OCI-LY3 (cell line): Measurements from ENCODE around the gene NSFL1C.

Source experiments
- H2AFZ ChIP-seq: fragments of 200-600, 300-600 bp; shearing (Covaris generic); 2 replicates; pipeline ENCODE4 v1.6.0; 2014; ENCODE audit warnings: antibody characterized with exemption, low read depth, low read length
- H3K27ac ChIP-seq: fragments of 200-600, 300-600 bp; sonication (generic); 2 replicates; pipeline ENCODE4 v1.5.1; 2014; ENCODE audit warnings: mild to moderate bottlenecking, low read length, moderate library complexity, mixed read lengths
- H3K27me3 ChIP-seq: fragments of 200-600, 300-600 bp; sonication (generic); 2 replicates; pipeline ENCODE4 v1.6.1; 2014; ENCODE audit warnings: low read depth, low read length, mixed read lengths
- H3K36me3 ChIP-seq: fragments of 200-600, 300-600 bp; sonication (generic); replicated peaks from 2 replicates; pipeline ENCODE3; 2014; ENCODE audit warnings: low read depth, low read length, mixed read lengths
- H3K4me1 ChIP-seq: fragments of 300-600, 200-600 bp; sonication (generic); 2 replicates; pipeline ENCODE4 v1.6.1; 2014; ENCODE audit warnings: low read length, mixed read lengths
- H3K4me2 ChIP-seq: fragments of 200-600, 300-600 bp; sonication (generic); 2 replicates; pipeline ENCODE4 v1.6.1; 2014; ENCODE audit warnings: low read length, mixed read lengths
- H3K4me3 ChIP-seq: fragments of 300-600, 200-600 bp; sonication (generic); 2 replicates; pipeline ENCODE4 v1.5.1; 2014; ENCODE audit warnings: antibody characterized with exemption, mild to moderate bottlenecking, low read length, moderate library complexity
- H3K79me2 ChIP-seq: fragments of 300-600, 200-600 bp; shearing (Covaris generic); 2 replicates; pipeline ENCODE4 v1.6.1; 2014; ENCODE audit warnings: mild to moderate bottlenecking, low read length, mixed read lengths
- H3K9ac ChIP-seq: fragments of 300-600, 200-600 bp; shearing (Covaris generic); 2 replicates; pipeline ENCODE4 v1.6.0; 2014; ENCODE audit warnings: mild to moderate bottlenecking, low read length, moderate library complexity
- H3K9me3 ChIP-seq: fragments of 200-600, 300-600 bp; shearing (Covaris generic); 2 replicates; pipeline ENCODE4 v1.6.1; 2014; ENCODE audit warnings: low read length, mixed read lengths; ENCODE audit not compliant: insufficient read depth
- H4K20me1 ChIP-seq: fragments of 200-600, 300-600 bp; sonication (generic); 2 replicates; pipeline ENCODE4 v1.6.1; 2016; ENCODE audit warnings: low read length, mixed read lengths; ENCODE audit not compliant: insufficient read depth
- EZH2phosphoT487 ChIP-seq: fragments of 200-600 bp; shearing (Covaris generic); IDR thresholded peaks from 2 replicates; pipeline ENCODE4 v1.6.1; 2018; ENCODE audit warnings: antibody characterized with exemption, mixed run types, low read depth
- TF ChIP-seq, protein P1 (sequence below): fragments of 200-600, 300-600 bp; sonication (generic); IDR thresholded peaks from 2 replicates; pipeline ENCODE4 v1.5.1; 2014; ENCODE audit warnings: antibody characterized with exemption, low read length, low read depth

The NSFL1C gene

DNA sequence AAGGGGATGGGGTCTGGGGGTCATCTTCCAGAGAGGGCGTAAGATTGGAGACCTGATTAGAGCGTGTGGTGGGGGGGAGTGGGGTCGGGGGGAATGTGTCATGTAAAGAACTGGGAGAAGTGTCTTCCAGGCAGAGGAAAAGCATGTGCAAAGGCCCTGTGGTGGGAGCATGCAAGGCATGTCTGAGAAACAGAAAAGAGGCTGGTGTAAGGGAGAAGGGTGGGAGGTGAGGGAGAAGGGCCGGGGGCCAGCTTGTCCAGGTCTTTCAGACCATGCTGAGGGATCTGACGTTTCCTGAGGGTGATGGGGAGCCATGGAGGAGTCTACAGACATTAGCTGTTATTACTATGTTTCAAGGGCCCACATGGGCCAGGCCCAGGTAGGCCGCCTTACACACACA lies 43.4 kb downstream of the NSFL1C start:
- H3K36me3 ChIP-seq, result no peaks in the 10 kb centered on the region
- H3K4me2 ChIP-seq, result no peak overlapping the region
- no peaks in the 10 kb centered on the region for H3K4me1 ChIP-seq
- no peak for TF ChIP-seq EZH2phosphoT487
- TF ChIP-seq, protein P1, sequence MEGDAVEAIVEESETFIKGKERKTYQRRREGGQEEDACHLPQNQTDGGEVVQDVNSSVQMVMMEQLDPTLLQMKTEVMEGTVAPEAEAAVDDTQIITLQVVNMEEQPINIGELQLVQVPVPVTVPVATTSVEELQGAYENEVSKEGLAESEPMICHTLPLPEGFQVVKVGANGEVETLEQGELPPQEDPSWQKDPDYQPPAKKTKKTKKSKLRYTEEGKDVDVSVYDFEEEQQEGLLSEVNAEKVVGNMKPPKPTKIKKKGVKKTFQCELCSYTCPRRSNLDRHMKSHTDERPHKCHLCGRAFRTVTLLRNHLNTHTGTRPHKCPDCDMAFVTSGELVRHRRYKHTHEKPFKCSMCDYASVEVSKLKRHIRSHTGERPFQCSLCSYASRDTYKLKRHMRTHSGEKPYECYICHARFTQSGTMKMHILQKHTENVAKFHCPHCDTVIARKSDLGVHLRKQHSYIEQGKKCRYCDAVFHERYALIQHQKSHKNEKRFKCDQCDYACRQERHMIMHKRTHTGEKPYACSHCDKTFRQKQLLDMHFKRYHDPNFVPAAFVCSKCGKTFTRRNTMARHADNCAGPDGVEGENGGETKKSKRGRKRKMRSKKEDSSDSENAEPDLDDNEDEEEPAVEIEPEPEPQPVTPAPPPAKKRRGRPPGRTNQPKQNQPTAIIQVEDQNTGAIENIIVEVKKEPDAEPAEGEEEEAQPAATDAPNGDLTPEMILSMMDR, result no peak
- H4K20me1 ChIP-seq, result no peaks in the 10 kb centered on the region
- H3K27me3 ChIP-seq, result peaks cover 6% of the 10 kb centered on the region; the same call in 1 of the 2 replicates
- no peak overlapping the region for H3K27ac ChIP-seq
- no peak overlapping the region for H3K4me3 ChIP-seq
- no peak overlapping the region for H3K9ac ChIP-seq
- no peaks in the 10 kb centered on the region for H3K79me2 ChIP-seq
- no peak overlapping the region for H2AFZ ChIP-seq
- peaks cover 3% of the 10 kb centered on the region; the same call in 1 of the 2 replicates for H3K9me3 ChIP-seq

DNA sequence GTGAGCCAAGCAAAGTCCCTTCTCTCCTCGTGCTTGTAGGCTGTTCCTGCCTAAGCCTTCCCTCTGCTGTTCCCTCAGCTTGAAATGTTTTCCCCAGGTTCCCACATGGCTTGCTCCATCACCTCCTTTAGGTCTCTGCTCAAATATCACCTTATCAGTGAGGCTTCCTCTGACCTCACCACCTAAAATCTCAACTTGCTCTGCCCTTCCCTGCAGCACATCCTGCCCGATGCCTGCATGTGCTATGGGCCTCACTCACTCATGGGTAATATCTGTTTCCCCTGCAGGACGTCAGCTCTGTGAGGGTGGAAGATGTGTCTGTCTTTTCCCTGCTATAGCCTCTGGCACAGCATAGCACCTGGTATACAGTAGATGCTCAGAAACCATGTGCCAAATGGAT lies 43.9 kb downstream of the NSFL1C start:
- Histone ChIP-seq H3K4me2 (no peak overlapping the region), H3K27ac (no peak overlapping the region), H3K4me1 (no peaks in the 10 kb centered on the region), H3K79me2 (no peaks in the 10 kb centered on the region), H3K4me3 (no peak overlapping the region), H4K20me1 (no peaks in the 10 kb centered on the region), H3K27me3 (peaks cover 6% of the 10 kb centered on the region; the same call in 1 of the 2 replicates), H3K9me3 (peaks cover 3% of the 10 kb centered on the region; the same call in 1 of the 2 replicates), H3K36me3 (no peaks in the 10 kb centered on the region), H2AFZ (no peak overlapping the region), H3K9ac (no peak overlapping the region)
- TF ChIP-seq EZH2phosphoT487, result no peak
- TF ChIP-seq, protein P1, result no peak

DNA sequence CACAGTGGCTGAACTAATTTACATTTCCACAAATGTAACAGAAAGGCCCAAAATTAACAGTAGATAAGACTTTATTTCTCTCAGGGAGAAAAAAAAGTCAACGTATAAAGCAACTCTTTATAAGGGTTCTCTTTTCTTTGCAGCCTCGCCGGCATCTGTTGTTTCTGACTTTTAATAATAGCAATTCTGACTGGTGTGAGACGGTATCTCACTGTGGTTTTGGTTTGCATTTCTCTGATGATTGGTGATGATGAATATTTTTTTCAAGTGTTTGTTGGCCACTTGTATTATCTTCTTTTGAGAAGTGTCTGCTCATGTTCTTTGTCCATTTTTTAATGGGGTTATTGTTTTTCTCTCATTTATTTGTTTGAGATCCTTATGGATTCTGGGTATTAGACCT lies 46.6 kb downstream of the NSFL1C start:
- H3K27ac ChIP-seq, result no peak overlapping the region
- peaks cover 3% of the 10 kb centered on the region; the same call in 1 of the 2 replicates for H3K9me3 ChIP-seq
- TF ChIP-seq EZH2phosphoT487, result no peak
- TF ChIP-seq, protein P1, result no peak
- no peak overlapping the region for H3K9ac ChIP-seq
- H3K4me3 ChIP-seq, result no peak overlapping the region
- no peaks in the 10 kb centered on the region for H3K4me1 ChIP-seq
- H3K79me2 ChIP-seq, result no peaks in the 10 kb centered on the region
- H2AFZ ChIP-seq, result no peak overlapping the region
- H4K20me1 ChIP-seq, result no peaks in the 10 kb centered on the region
- H3K36me3 ChIP-seq, result no peaks in the 10 kb centered on the region
- no peak overlapping the region for H3K4me2 ChIP-seq
- H3K27me3 ChIP-seq, result peaks cover 15% of the 10 kb centered on the region

DNA sequence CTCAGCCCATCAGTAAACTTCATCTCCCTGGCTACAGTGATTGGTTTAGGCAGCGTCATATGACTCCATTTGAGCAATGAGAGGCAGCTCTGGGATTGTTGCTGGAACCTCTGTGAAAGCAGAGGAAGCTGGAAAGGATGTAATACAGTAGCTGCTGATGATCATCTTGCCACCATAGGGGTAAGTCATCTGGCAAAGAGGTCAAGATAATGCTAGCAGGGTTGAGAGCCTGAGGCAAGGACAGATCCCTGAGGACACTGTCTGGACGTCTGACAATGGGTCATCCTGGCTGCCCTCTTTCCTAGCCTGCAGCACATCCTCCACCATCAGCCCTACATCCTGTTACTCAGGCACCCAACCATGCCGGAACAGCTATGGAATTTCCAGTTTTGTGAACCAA lies 48.3 kb downstream of the NSFL1C start:
- Histone ChIP-seq H3K9ac (no peak overlapping the region), H3K4me2 (no peak overlapping the region), H4K20me1 (no peaks in the 10 kb centered on the region), H3K36me3 (no peaks in the 10 kb centered on the region), H2AFZ (no peak overlapping the region), H3K79me2 (no peaks in the 10 kb centered on the region), H3K4me1 (no peaks in the 10 kb centered on the region), H3K9me3 (peaks cover 3% of the 10 kb centered on the region; the same call in 1 of the 2 replicates), H3K27me3 (peaks cover 16% of the 10 kb centered on the region), H3K27ac (no peak overlapping the region), H3K4me3 (no peak overlapping the region)
- TF ChIP-seq, protein P1, result no peak
- no peak for TF ChIP-seq EZH2phosphoT487
